HFF-Myc (cell line): ENCODE measurements around the gene RNF125.

ENCODE experiments used
- DNase-seq: peaks from one replicate; pipeline ENCODE4 v3.0.0-alpha.2; 2011; ENCODE audit warnings: low read depth; ENCODE audit errors: extremely low read depth
- H3K4me3 ChIP-seq: replicated peaks from 2 replicates; pipeline ENCODE4 v1.5.1; 2011; ENCODE audit warnings: low read depth, mild to moderate bottlenecking, control low read depth, low read length
- TF ChIP-seq, protein P1 (sequence below): IDR thresholded peaks from 2 replicates; pipeline ENCODE4 v1.5.1; 2012; ENCODE audit warnings: mild to moderate bottlenecking, low read depth, low read length, control low read depth; ENCODE audit errors: missing control alignments

Gene RNF125

DNA sequence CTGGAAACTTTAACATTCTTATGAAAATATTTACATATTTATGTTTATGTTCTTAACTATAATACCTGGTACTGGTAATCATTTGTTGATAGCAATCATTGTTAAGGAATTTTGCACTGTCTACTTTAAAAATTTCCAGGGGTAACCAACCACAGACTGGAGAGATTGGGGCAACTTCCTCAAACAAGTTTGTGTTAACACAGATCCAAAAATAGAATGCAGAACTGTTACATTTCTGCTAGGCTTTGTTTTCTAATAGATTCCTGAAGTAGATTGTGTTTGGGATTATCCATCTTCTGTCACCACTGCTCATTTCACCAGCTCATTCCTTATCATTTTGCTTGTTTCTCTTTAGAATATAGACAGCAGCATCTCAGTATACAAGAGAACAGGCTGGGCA, 23.7 kb downstream of the RNF125 start:
- TF ChIP-seq, protein P1, sequence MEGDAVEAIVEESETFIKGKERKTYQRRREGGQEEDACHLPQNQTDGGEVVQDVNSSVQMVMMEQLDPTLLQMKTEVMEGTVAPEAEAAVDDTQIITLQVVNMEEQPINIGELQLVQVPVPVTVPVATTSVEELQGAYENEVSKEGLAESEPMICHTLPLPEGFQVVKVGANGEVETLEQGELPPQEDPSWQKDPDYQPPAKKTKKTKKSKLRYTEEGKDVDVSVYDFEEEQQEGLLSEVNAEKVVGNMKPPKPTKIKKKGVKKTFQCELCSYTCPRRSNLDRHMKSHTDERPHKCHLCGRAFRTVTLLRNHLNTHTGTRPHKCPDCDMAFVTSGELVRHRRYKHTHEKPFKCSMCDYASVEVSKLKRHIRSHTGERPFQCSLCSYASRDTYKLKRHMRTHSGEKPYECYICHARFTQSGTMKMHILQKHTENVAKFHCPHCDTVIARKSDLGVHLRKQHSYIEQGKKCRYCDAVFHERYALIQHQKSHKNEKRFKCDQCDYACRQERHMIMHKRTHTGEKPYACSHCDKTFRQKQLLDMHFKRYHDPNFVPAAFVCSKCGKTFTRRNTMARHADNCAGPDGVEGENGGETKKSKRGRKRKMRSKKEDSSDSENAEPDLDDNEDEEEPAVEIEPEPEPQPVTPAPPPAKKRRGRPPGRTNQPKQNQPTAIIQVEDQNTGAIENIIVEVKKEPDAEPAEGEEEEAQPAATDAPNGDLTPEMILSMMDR = no peak
- H3K4me3 ChIP-seq = no peak overlapping the region
- no peak for DNase-seq

DNA sequence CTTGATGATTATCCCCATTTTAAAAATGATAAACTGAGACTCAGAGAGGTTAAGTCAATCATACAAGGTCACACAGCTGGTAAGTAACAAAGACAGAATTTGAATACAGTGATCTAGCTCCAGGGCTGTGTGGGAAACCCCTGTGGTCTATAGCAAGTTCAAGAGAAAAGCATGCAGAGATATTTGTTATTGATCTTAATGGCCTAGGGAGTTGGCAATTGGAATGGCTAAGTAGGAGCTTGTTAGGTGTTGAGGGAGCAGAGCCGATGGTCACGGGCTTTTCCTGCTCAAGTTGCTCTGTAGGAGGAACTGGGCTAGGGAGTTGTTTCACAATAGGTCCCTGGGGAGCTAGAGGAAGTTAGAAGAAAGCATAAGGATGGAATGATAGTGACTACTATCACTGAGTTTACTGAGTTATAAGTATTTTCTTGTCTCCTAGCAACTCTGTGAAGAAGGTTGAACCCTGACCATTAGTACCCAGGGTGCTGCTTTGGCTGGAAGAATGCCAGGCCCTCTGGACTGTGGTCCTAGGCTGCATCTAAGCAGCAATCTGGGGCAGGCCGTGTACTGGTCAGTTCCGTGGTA, 30.0 kb downstream of the RNF125 start:
- TF ChIP-seq, protein P1 = no peak
- no peak for DNase-seq
- no peak overlapping the region for H3K4me3 ChIP-seq

GRCh38 chr18:32049393-32050171, 31.0 kb downstream of the RNF125 start:
- DNase-seq = no peak
- H3K4me3 ChIP-seq = no peak overlapping the region
- TF ChIP-seq, protein P1 = no peak

DNA sequence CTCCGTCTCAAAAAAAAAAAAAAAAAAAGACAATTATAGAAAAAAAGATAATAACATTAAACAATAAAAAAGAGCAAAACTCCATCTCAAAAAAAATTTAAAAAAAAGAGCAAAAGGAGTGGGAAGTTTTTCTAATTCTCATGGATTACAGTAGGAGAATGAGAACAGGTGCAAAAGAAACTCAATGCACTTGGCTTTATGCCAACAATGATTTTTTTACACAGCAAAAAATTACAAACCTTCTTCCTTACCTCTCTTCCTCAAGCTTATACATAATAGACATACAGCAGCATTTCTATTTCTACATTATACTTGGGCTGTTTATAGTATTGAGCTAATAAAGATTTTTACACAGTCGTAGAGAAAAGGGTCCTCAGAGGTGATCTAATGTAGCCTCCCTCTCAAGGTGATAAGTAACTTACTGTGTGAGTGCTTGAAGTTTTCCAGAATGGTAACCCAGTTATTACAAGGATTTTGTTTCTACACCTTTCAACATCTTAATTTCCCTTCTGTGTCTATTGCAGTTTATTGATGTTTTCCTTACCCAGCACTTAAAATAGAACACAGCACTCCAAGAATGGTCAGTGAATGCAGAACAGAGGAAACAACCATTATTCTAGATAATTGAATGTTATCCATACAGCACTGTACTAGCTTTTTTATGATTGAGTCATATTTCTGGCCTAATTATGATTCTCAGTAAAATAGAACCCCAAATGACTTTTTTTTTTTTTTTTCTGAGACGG, 38.2 kb downstream of the RNF125 start:
- H3K4me3 ChIP-seq = no peak overlapping the region
- TF ChIP-seq, protein P1 = no peak
- DNase-seq = no peak

- TF ChIP-seq, protein P1 = no peak
- H3K4me3 ChIP-seq = no peak overlapping the region
- no peak for DNase-seq
Measured at GRCh38 chr18:32057624-32058165, 39.1 kb downstream of the RNF125 start.

DNA sequence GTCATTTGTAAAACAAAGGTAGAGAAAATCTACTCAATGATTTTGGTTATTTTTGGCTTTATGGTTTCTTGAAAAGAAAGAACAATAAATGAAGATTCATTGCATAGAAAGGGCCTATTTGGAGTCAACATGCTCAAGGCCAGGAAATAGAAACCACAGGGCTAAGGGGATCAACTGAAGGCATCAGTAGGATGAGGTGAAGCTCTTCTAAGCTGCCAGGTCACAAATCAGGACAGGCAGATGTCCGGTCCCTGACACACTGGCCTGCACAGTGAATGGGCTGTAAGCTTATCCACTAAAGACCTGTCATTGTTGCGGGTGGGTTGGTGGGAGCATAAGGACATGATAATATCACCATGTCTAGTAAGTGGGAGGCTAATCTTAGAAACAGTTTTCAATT, 41.4 kb downstream of the RNF125 start:
- TF ChIP-seq, protein P1 = no peak
- H3K4me3 ChIP-seq = no peak overlapping the region
- no peak for DNase-seq
